AG08395 (cell line): ENCODE results near the gene BDH2.

Source experiments
- DNase-seq: peaks from one replicate; pipeline ENCODE4 v3.0.0; 2012; ENCODE audit warnings: mixed read lengths, low spot score

BDH2 gene

DNA sequence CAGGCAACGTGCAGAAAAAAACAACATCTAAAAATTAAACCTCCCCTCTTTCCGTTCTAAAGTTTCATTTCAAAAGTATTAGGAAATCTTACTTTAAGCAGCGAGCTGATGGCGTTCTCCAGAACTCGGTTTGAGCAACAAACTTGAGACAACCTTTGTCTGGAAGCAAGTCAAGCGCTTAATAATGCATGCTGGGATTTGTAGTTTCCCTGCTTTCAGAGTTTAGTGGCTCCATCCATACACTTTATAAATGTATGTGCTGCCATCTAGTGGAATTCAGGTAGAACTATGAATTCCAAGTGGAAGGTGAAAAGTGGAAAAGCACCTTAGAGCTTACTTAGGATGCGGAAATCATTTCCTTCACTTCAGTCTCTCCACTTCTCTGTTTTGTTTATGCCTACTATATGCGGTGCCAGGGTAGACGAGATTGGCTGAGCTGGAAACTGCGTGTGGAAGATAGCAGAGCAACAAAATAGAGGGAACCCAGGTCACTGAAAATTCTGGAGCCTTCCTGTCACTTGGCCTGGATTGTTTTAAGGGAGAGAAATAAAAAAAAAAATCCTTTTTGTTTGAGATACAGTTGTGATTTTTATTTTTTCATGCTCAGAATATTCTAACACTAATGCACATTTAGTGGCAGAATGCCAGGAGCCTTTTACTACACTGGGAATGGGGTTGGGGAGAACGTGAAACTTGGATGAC, at the start of gene BDH2:
TSS of gene BDH2 (minus strand) at position 144 of the 702 bp plus-strand sequence. CDS start 3,580 bp downstream, outside the sequence.
- peak; percentile 94 for DNase-seq

DNA sequence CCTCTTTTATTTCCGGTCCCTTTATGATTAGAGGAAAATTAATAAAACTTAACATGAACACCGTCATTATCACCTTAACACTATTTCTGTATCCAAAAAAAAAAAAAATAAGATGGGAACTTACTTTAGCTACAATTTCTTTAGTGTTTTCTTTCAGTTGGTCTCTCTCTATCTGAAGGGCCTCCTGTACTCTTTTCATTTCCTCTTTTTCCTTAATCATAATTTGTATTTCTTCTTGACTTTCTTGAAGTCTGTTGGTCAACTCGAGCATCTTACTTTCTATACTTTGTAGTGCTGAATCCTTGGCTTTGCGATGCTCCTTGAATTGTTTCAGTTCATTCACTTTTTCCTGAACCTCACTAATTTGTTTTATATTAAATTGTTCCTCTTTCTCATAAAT, 45.3 kb upstream of the BDH2 start:
- no peak for DNase-seq

DNA sequence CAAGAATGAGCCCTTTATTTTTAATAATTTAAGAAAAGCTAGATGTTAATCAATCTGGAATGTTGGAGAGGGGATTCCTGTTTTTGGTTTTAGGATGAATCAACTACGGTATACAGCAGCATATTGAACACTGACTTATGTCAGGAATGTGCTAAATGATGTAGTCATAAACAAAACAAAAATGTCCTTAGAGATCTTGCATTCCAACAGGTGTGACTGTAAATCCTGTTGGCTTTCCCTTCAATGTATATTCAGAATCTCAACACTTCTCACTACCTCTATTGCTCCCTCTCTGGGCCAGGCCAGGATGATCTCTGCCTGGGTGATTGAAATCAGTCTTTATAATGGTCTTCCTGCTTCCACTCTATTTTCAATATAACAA, 37.8 kb upstream of the BDH2 start:
- no peak for DNase-seq

DNA sequence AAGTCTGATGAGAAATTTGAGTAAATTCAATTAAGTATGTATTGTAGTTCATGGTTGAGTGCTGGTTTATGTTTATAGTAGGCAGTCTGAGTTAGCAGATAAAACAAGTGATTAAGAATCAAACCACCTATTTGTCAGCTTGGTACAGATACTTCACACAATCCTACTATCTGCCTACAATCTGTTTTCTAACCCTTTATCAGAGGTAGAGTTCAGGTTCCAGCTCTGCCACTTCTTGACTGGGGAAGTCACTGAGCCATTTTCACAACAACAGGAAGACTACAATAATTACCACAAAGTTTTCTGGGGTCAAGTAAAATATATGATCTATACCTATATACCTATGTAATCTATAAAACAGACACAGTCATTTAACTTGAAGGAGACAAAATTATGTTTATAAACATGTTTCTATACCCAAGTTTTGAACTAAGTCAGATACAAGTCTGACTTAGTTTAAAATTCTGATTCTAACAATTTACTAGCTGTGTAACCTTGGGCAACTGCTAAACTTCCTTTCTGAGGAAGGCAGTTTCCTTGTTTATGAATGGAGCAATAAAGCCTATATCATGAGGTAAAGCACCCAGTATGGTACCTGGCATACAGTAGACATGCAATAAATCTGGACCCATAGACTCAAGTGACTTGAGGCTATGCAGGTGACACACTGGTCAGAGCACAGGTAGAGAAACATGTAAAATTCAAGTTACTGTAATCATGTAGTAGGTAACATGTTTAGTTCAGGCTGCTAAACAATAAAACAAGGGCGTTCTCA, 37.2 kb upstream of the BDH2 start:
- DNase-seq: no peak

DNA sequence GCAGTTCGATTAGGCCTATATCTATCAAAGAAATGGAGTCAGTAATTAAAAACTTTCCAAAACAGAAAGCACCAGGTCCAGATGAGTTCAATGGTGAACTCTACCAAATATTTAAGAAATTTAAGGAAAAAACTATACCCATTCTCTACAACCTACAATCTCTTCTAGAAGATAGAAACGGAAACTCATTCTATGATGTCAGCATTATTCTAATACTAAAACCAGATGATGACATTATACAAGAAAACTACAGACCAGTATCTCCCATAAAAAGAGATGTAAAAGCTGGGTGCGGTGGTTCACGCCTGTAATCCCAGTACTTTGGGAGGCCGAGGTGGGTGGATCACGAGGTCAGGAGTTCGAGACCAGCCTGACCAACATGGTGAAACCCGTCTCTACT, 29.5 kb upstream of the BDH2 start:
- no peak for DNase-seq

DNA sequence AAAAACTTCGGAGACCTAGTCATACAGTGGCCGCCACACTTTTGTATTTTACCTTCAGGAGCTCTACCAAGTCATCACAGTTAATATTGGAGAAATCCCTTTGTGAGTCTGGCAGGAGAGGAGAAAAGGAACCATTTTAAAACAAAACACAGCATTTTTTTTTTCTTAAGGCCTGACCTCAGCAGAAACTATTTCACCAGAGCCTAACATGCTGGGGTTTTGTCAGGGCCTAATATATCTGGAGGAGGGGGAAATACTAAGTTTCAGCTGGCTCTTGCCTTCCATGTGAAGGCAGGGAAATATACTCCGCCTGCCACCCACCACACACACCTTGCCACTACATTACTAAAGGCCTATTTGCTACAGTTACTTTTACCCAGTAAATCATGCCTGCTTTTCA, 26.5 kb upstream of the BDH2 start:
- DNase-seq: no peak

DNA sequence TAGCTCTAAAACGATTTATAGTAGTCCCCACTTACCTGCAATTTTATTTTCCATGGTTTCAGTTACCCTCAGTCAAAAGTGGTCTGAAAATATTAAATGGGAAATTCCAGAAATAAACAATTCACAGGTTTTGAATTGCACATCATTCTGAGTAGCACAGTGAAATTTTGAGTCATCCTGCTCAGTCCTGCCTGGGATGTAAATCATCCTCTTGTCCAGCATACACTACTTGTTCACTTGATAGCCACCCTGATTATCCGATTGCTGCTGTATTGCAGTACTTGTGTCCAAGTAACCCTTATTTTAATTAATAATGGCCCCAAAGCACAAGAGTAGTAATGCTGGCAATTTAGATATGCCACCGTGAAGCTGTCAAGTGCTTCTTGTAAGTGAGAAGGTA, 23.5 kb upstream of the BDH2 start:
- DNase-seq: no peak

DNA sequence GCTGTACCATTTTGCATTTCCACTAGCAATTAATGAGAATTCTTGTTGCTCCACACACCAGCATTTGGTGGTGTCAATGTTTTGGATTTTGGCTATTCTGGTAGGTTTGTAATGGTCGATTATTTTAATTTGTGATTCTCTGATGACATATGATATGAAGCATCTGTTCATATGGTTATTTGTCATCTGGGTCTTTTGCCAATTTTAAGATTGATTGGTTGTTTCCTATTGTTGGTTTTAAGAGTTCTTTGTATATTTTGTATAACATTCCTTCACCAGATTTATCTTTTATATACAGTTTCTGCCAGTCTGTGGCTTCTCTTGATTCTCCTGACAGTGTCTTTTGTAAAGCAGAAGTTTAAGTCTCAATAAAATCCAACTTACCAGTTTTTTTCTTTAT, 18.5 kb upstream of the BDH2 start:
- DNase-seq: no peak

DNA sequence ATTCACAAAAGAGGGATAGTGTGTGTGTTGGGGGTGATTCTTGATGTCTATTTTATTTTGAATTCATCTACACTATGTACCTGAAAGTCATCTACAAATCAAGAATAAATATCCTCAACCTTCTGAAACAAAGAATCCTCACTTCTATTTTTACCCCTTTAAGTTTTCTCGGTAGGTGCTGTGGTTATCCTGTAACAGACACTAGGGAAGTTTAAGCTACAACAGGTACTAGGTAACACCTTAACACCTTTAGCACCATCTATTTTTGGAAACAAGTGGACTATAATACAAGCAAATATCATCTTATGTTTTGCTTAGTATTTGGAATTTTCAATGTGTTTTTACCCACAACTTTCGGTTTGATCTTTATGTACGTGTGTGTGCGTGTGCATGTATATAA, 12.0 kb upstream of the BDH2 start:
- no peak for DNase-seq

DNA sequence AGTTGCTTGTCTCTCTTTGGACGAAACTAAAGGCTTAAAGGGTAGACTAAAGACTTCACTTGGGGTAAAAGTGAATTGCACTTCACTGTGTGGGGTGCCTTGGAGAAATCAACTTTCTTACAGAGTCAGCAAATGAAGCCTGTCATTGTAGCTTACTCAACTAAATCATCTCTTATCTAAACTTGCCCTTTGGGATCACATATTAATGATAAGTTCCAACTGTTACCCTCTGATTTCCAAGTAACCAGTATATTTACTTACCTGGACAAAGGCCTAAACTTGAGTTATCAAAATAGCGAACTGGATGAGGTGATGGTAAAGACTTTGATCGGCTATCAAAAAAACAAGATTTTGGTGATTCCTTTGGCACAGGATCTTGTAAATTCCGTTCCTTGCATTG, 8.9 kb upstream of the BDH2 start:
- no peak for DNase-seq

DNA sequence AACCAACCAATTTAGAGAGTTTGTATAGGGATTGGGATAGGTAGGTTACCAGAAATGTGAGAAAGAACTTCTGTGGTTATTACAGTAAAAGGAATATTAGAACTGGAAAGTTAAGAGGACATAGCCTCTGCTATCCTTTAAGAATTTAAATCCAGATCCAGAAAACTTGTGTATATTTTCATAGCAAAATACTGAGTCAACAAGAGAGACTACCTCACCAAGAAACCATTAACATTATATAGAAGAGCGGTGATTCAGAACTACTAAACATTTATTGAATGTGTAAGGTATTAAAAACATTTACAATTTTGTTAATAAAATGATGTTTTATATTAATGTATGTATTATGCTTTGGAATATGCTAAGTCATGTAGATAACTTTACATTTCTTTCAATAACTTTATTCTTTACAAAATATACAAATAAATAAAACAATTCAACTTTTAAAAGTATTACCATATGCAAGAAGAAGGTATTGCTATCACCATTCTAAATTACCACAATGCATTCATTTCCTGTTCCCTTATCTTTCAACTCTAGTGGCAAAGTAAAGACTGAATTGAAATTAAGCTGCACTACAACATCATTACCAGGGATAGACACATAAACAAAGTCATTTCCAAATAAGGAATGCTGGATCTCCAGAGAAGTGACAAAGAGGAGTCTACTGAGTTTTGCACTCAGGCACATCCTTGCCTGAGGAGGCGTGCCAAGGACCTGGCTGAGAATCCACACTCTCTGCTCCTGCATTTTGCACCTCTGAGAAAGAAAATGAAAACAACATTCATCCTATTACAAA, 6.1 kb upstream of the BDH2 start:
- DNase-seq: no peak

DNA sequence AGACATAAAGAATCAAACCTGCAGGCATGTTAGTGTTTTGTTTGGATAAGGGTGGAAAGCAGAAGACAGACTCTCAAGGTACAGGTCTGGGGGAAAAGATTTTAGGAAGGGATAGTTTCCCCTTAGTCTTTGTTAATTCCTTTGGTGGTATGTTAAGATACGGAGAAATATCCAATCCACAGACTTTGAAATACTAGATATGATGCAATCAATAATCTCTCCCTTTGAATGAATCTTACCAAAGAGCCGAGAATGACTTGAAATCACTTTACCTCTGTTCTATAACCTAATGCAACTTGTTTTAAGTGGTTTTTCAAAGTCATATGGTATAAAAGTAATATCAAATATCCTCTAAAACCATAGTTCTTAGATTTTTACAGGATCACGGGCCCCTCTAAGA, 5.3 kb upstream of the BDH2 start:
- DNase-seq: no peak

DNA sequence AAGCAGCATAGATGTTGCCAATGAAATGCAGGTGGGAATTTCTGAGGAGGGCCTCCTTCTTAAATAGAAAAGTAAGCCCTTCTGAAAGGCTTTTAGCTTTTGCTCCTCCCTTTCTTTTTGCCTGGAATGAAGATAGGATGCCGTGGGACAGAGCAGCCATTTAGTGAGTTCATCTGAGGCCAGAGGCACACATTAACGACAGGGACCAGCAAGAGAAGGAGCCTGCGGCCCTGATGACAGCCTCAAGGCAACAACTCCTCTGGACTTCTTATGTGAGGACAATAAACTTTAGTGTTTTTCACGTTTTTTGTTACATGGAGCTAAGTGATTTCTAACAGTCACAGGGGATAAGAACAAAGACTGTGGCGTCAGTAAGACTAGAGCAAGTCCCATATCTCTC, 1.1 kb upstream of the BDH2 start:
- no peak for DNase-seq

DNA sequence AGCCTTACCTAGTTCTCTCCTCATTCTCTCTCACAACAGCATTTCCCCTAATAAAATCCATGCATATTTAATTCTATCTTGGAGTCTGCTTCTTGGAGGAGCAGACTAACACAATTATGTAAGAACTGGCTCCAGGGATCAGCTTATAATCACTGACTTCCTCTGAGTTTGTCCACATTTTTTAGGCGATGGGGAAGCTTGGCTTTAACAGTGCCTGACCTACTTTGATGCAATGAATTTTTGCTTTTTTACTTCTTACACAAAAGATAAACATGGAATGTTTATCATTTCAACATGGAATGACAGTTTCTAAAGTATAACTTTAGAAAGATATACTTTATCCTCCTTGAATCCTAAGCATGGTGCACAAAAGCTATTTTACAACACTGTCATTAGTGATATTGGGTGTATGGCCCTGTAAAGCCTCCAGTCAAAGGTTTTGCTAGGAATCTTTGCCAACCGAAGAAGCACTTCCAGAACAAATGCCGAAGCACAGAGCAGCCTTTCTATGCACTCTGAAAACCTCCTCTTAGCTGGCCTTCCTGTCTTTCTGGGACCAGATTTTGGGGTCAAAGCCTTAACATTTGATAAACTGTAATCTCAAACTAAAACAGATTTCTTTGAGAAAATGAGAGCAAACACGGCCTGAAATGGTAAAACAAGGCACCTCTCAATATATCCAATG, 736 bp downstream of the BDH2 start:
- peak; percentile 18 for DNase-seq

DNA sequence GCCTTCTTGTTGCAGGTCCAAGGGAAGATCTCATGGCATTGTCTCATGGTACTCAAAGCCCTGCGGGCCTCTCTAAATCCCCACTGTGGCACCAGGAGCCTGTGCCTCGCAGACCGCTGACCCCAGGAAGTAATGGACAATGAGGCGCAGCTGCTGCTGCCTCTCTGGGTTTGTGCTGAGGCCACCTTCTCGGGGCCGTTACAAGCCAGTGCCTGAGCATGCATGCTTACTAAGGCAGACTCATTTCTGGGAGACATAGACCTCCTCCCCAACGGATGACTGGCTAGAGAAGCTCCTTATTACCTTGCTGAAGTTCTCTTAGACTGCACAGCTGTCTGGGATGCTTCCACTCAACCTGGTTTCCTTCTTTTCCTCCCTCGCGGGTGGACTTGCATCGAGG, 1.3 kb downstream of the BDH2 start:
- no peak for DNase-seq

DNA sequence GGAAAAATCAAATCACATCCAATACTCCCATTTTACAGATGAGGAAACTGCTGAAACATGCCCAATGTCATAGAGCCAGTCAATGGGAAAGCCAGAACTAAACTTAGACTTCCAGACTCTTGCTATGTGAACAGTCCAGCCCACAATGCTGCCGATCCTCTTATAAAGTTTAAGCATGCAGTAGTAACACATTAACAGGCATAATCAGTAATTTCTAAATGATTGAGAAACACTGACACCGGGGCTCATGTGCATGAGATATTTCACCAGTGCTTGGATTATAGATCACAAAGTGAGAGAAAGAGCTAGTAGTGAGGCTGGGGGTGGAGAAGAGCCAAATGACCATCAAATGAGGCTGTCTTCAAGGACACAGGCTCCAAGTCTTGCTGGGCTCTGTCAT, 2.5 kb downstream of the BDH2 start:
- no peak for DNase-seq

DNA sequence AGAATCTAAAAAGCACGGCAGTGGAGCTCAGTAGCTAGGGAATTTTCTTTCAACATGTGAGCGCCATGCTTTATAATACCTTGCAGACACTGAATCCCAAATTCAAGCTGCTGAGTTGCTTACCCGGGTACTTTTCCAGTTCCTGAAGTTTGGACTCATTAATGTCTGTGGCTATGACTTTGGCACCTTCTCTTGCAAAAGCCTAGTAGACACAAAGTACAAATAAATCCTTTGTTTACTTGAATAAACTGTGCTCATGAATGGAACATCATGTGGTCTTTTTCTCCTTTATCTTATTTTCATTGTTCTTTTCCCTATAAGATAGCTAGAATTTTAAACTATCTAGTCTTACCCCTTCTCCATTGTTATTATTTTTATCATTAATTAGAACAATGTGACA, 4.6 kb downstream of the BDH2 start:
- no peak for DNase-seq

DNA sequence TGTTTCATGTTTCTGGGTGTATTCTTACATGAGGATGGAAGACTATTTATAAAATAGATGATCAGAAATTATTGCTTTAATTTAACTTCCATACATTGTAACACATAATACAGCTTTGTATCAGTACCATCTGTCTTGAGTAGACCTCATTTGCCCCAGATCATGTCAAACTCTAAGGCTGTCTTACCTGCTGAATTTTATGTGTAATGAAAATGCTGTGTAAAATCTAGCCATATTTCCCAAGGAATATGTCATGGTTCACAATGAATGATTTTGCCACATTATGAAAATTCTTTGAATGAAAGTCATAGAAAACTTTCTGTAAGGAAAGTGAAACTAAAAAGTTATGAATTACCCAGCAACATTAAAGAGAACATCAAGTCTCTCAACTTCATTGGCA, 7.4 kb downstream of the BDH2 start:
- DNase-seq: no peak

DNA sequence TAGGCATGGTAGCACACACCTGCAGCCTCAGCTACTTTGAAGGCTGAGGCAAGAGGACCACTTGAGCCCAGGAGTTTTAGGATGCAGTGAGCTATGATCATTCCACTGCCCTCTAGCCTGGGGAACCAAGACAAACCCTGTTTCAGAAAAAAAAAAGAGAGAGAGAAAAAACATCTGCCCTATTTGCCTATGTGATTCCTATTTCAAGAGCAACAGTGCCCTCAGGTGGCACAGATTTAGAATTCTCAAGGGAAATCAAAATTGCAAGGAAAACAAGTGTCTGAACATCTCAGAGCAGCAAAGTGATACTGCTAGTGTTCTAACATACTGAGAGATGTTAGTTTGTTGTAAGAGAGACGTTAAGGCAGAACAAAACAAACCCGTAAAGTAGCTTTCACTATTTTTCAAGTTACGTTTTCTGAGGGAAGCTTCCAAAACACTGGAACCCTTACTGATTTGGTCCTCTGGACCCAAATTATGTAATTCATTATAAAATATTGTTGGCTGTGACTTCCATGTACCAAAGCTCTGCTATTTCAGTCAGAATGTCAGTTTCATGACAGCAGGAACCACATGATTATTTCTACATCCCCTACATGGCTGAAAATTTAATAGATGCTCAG, 7.9 kb downstream of the BDH2 start:
- peak; percentile 49 for DNase-seq

DNA sequence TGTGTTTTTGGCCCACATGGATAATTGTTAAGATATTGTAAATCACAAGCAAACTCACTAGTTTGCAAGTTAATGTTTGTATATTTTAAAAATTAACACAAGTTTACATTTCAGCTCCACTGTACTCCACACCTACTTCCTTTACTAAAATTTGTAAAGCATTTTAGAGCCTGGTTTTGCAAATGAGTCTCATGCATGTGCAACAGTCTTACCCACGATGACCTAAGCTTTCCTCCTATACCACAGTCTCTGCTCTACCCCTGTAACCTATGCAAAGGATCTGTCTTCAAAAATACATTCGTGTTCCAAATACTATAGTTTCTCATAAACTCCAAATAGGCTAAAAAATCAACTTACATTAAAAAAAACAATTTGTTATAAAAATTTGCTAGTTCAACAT, 10.2 kb downstream of the BDH2 start:
- no peak for DNase-seq

DNA sequence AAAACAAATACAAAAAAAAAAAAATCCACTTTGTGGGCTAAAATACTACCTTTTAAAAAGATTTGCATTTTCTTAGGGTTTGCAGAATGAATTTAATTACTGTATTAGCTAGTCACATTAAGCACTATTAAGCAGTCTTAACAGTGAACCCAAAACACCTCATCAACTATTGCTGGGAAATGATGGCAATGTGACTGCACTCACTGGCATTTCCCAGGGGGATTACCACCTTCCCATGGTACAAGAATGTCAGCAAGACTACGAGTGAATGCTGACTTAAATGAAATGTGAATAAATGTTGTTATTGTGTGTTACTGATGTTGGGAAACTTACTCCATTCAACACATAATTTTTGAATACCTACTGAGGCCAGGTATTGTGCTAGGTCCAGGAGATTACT, 13.1 kb downstream of the BDH2 start:
- no peak for DNase-seq
